Activated CD8-positive, alpha-beta T cell treated with anti-CD3 and anti-CD28 coated beads for 36 hours (primary cell): ENCODE measurements around the gene DYSF. TPM values are rescaled to one million over a fixed set of nuclear protein-coding genes. Genes with fewer than 3 reads are reported as not detected.

Experiments used
- ATAC-seq: fragments of 200-7000 bp; cut with Tn5 transposase; one replicate; pipeline ENCODE4 v1.10.0; 2021; ENCODE audit warnings: mild to moderate bottlenecking, moderate library complexity
- CTCF ChIA-PET: fragments of 350-600 bp; sonication (Branson Sonifier 250); formaldehyde crosslinking; loops from one replicate; lab custom pipeline; 2021; ENCODE audit warnings: antibody characterized with exemption; lab: Charles Lee
- POLR2A ChIA-PET: fragments of 350-600 bp; sonication (Branson Sonifier 250); formaldehyde crosslinking; loops from one replicate; lab custom pipeline; 2021; ENCODE audit warnings: antibody characterized with exemption; lab: Charles Lee
- DNase-seq: peaks from one replicate; pipeline ENCODE4 v3.0.0-alpha.2; 2020
- H3K27ac Mint-ChIP-seq: one replicate; pipeline ENCODE4 v1.8.0; 2021; ENCODE audit warnings: mild to moderate bottlenecking, mixed read lengths
- H3K27me3 Mint-ChIP-seq: one replicate; pipeline ENCODE4 v1.8.0; 2021; ENCODE audit warnings: mixed read lengths
- H3K36me3 Mint-ChIP-seq: one replicate; pipeline ENCODE4 v1.8.0; 2021; ENCODE audit warnings: low read depth, mixed read lengths
- H3K4me1 Mint-ChIP-seq: one replicate; pipeline ENCODE4 v1.8.0; 2021; ENCODE audit warnings: low read depth, mixed read lengths
- H3K4me3 Mint-ChIP-seq: one replicate; pipeline ENCODE4 v1.8.0; 2021; ENCODE audit warnings: mild to moderate bottlenecking, moderate library complexity, mixed read lengths
- H3K9me3 Mint-ChIP-seq: one replicate; pipeline ENCODE4 v1.8.0; 2021; ENCODE audit warnings: mixed read lengths
- CTCF ChIP-seq: fragments of 200-600 bp; IDR thresholded peaks from one replicate; pipeline ENCODE4 v1.8.0; 2022; ENCODE audit warnings: antibody characterized with exemption, mild to moderate bottlenecking
- intact Hi-C: fragments of 100-400 bp; cut with micrococcal nuclease; formaldehyde crosslinking; loops from one replicate; pipeline ENCODE4 v1.10.0; 2022
- total RNA-seq, 2 experiments: library from RNA; stranded (reverse); gene quantifications; one replicate each; pipeline ENCODE4 v1.2.3, GENCODE V29; 2021

The DYSF gene
- total RNA-seq, 2 experiments from 2014 or later: 3.5 to 3.8 TPM

DNA sequence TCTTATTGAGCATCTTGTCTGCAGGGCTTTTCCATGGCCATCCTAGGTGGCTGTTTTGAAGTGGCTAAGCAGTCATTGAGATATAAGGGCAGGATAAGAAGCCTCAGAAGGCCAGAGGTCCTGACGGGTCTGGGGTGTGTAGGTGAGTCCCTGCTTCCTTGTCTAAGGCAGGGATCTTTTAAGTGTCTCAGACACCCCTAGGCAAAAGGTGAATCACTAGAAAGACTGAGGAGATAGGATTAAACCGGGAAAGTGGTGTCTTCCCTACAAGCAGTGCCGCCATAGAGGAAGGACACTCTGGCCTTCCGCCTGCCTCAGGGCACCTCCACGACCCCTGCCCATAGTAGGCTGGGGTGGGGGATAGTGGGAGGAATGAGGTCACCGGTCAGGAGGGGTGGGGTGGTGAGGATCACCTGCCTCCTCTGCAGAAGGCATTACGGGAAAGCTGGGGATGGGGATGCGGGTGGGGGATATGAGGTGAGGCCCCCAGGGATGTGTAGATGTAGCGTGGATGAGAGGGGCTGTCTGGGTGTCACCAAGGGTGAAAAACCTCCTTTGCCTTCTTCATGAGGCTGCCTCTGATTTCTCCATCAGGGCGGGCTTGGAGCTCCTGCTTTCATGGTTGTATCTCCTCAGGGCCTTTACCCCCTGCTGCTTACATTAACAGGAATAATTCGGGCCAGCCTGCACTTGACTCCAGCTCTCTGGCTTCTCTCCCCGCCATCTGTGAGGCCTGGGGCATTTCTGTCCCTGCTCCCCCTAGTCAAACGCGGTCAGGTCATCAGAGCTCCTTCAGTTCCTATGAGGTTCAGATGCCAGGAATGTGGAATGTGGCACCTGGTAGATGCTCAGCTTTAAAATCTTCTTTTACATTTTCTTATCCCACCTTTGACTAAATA, 244.0 kb downstream of the DYSF start:
- Mint-ChIP-seq H3K4me3 (no peak overlapping the region), H3K36me3 (no peaks in the 10 kb centered on the region), H3K9me3 (no peaks in the 10 kb centered on the region), H3K27me3 (peaks cover 3% of the 10 kb centered on the region), H3K4me1 (no peaks in the 10 kb centered on the region), H3K27ac (no peak overlapping the region)
- DNase-seq: no peak
- TF ChIP-seq CTCF: no peak
- no peak for ATAC-seq
- ChIA-PET CTCF (no interaction called here), POLR2A (no interaction called here)
- intact Hi-C loops: no loop called here

DNA sequence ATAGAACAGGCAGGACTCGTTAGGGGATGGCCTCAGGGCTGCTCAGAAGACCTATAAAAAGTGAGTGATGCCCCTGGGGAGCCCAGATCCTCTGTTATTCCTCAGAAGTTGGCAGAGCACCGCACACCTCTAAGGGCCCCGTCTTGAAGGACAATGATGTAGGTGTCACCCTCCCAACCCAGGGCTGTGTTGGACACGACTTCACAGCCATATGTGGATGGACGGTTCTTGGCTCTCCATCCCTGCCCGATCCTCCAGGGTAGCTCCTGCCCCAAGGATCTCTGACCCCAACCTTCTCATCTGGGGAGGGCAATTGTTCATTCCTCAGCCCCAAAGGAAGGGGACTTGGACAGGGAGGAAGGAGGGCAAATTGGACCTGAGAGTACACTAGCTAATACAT, 246.1 kb downstream of the DYSF start:
- no peak for TF ChIP-seq CTCF
- CTCF ChIA-PET: no interaction called here

GRCh38 chr2:71700041-71700657, 246.8 kb downstream of the DYSF start:
- ATAC-seq: no peak
- POLR2A ChIA-PET: no interaction called here
- Mint-ChIP-seq H3K36me3 (no peaks in the 10 kb centered on the region), H3K4me1 (no peaks in the 10 kb centered on the region), H3K27ac (no peak overlapping the region), H3K9me3 (no peaks in the 10 kb centered on the region), H3K4me3 (no peak overlapping the region), H3K27me3 (no peaks in the 10 kb centered on the region)
- DNase-seq: no peak
- no peak for TF ChIP-seq CTCF
- intact Hi-C loops: no loop called here
- CTCF ChIA-PET: no interaction called here

More for the DNA sequence above, 246.1 kb downstream of the DYSF start:
- H3K9me3 Mint-ChIP-seq: no peaks in the 10 kb centered on the region
- DNase-seq (no peak), ATAC-seq (no peak)
- H3K27me3 Mint-ChIP-seq: peaks cover 3% of the 10 kb centered on the region
- no peak overlapping the region for H3K27ac Mint-ChIP-seq
- H3K36me3 Mint-ChIP-seq: no peaks in the 10 kb centered on the region
- no peaks in the 10 kb centered on the region for H3K4me1 Mint-ChIP-seq
- POLR2A ChIA-PET: no interaction called here
- no peak overlapping the region for H3K4me3 Mint-ChIP-seq
- intact Hi-C loops: no loop called here

GRCh38 chr2:71700658-71701397, 247.5 kb downstream of the DYSF start:
- ChIA-PET CTCF (no interaction called here), POLR2A (no interaction called here)
- intact Hi-C loops: no loop called here
- TF ChIP-seq CTCF: no peak
- no peak overlapping the region for H3K27ac Mint-ChIP-seq
- ATAC-seq (no peak), DNase-seq (no peak)
- no peaks in the 10 kb centered on the region for H3K36me3 Mint-ChIP-seq
- no peaks in the 10 kb centered on the region for H3K4me1 Mint-ChIP-seq
- no peak overlapping the region for H3K4me3 Mint-ChIP-seq
- no peaks in the 10 kb centered on the region for H3K27me3 Mint-ChIP-seq
- no peaks in the 10 kb centered on the region for H3K9me3 Mint-ChIP-seq
